ENCODE measurements around the gene PRG3. TPM values are rescaled to one million over a fixed set of nuclear protein-coding genes. Genes with fewer than 3 reads are reported as not detected.

PRG3 gene
- total and polyA plus RNA-seq, 8 donors: not detected

DNA sequence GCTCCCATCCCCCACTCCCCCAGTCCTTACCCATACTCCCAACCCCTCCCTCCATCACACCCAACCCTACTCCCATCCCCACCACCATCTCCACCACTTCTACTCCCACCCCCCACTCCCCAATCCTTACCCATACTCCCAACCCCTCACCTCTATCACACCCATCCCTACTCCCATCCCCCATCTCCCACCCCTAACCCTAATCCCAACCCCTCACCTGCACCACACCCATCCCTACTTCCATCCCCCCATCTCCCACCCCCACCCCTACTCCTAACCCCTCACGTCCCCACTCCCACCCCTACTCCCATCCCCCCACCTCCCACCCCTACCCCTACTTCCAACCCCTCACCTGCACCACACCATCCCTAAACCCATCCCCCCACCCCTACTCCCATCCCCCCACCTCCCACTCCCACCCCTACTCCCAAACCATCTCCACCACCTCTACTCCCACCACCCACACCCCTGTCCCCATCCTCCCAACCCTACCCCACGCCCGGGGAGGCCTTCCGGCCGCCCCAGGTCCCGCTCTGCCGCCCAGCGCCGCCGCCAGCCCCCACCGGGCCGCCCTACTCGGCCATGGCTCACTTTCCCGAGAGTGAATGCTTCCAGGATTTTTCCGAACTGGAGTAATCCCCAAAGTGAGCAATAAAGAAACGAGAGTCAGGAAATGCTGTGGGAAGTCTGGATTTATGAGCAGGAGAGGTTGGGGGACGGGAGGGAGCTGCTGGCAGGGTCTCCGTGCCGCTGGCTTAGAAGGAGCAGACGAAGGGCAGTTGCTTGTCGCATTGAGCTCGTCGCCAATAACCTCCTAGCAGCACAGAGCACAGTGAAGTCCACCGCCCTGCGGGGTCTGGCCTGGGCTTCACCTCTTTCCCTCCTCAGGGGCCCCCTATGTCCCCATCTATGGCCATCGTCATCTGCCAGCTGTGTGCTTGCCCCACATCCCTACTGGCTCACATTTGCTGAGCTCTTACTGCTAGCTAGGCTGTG, 4.6 kb downstream of the PRG3 start:
- TF ChIP-seq, protein P1, sequence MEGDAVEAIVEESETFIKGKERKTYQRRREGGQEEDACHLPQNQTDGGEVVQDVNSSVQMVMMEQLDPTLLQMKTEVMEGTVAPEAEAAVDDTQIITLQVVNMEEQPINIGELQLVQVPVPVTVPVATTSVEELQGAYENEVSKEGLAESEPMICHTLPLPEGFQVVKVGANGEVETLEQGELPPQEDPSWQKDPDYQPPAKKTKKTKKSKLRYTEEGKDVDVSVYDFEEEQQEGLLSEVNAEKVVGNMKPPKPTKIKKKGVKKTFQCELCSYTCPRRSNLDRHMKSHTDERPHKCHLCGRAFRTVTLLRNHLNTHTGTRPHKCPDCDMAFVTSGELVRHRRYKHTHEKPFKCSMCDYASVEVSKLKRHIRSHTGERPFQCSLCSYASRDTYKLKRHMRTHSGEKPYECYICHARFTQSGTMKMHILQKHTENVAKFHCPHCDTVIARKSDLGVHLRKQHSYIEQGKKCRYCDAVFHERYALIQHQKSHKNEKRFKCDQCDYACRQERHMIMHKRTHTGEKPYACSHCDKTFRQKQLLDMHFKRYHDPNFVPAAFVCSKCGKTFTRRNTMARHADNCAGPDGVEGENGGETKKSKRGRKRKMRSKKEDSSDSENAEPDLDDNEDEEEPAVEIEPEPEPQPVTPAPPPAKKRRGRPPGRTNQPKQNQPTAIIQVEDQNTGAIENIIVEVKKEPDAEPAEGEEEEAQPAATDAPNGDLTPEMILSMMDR (IDR thresholded peaks at IDR 0.05): no peak
- TF ChIP-seq POLR2A (IDR thresholded peaks at IDR 0.05) (no peak), EP300 (IDR thresholded peaks at IDR 0.05) (no peak), POLR2AphosphoS5 (IDR thresholded peaks at IDR 0.05) (no peak)
- Histone ChIP-seq H3K4me1 (no peaks in the 10 kb centered on the region), H3K27ac (no peak overlapping the region), H3K27me3 (peaks cover 0 to 14% (median 0%) of the 10 kb centered on the region in 3 donors), H3K36me3 (no peaks in the 10 kb centered on the region), H3K9me3 (no peaks in the 10 kb centered on the region), H3K4me3 (no peak overlapping the region)
- 64 to 74% (median 73%) methylated on average over 23 to 26 of the region's 26 CpGs for WGBS, 5 donors
- intact Hi-C loops (cut with DNase I; ENCODE audit: low total_unique reads): no loop called here
- no peak for DNase-seq

DNA sequence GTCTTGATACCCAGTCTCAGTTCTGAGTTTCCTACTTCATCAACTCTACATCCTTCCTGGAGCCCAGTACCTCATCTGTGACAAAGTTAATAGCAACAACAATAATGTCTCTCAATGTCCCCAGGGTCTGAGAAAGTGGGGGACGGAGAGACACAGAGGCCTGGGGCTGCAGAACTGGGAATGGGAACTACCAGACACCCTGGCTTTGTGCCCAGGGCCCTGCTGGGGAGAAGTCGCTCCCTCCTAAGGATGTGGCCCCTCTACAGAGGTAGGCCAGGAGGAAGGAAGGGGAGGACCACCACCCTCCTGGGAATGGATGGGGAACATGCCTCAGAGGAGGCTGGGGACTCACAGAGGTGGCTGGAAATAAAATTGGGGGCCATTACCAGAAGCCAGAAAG, 5.5 kb downstream of the PRG3 start:
- H3K4me1 ChIP-seq: no peaks in the 10 kb centered on the region
- H3K27me3 ChIP-seq: peaks cover 0 to 14% (median 0%) of the 10 kb centered on the region in 3 donors
- no peaks in the 10 kb centered on the region for H3K9me3 ChIP-seq
- 64 to 84% (median 72%) methylated on average over 2 of the region's 2 CpGs for WGBS, 5 donors
- H3K4me3 ChIP-seq: no peak overlapping the region
- TF ChIP-seq POLR2AphosphoS5 (IDR thresholded peaks at IDR 0.05) (no peak), POLR2A (IDR thresholded peaks at IDR 0.05) (no peak), EP300 (IDR thresholded peaks at IDR 0.05) (no peak)
- TF ChIP-seq, protein P1 (IDR thresholded peaks at IDR 0.05): no peak
- H3K36me3 ChIP-seq: no peaks in the 10 kb centered on the region
- DNase-seq: no peak
- H3K27ac ChIP-seq: no peak overlapping the region
- intact Hi-C loops (cut with DNase I; ENCODE audit: low total_unique reads): no loop called here

DNA sequence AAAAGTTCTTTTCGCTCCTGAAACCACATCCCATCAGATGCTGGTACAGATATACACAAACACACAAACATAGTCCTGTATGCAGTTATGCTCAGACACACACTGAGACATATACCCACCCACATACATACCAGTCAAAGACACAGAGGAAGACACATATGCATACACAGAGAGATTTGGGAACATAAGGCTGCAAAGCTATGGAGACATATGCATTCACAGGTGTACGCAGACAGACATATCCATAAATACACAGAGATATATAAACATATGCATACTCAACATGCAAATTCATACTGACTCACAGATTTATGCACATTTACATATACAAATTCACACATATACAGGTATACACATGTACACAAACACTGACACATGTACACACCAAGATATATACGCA, 6.0 kb downstream of the PRG3 start:
- no peak for TF ChIP-seq POLR2AphosphoS5 (IDR thresholded peaks at IDR 0.05)
- TF ChIP-seq, protein P1 (IDR thresholded peaks at IDR 0.05): no peak
- TF ChIP-seq POLR2A (IDR thresholded peaks at IDR 0.05): no peak
- no peak for TF ChIP-seq EP300 (IDR thresholded peaks at IDR 0.05)
- Histone ChIP-seq H3K27ac (no peak overlapping the region), H3K9me3 (no peaks in the 10 kb centered on the region), H3K36me3 (no peaks in the 10 kb centered on the region), H3K4me1 (no peaks in the 10 kb centered on the region), H3K27me3 (peaks cover 0 to 14% (median 0%) of the 10 kb centered on the region in 3 donors), H3K4me3 (no peak overlapping the region)
- WGBS, 5 donors: 91 to 97% (median 92%) methylated on average over 3 of the region's 3 CpGs
- DNase-seq: no peak
- intact Hi-C loops (cut with DNase I; ENCODE audit: low total_unique reads): no loop called here

DNA sequence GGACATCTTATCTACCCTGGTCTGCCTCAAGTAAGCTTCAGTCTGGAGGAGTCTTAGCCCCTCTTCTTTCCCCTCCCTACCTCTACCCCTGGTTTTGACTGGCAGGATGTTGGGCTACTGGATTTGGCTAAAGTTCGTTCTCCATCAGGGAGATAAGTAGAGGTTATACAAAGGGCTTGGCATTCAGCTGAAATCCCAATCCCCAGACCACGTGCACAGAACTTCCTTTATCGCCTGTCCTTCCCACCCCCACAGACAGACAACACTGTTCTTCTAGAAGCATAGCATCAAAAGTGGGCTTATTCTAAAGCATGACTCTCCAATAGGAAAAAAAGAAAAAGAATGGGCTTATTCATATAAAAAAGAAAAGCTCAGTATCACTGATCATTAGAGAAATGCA, 7.8 kb downstream of the PRG3 start:
- H3K27me3 ChIP-seq: peaks cover 0 to 14% (median 0%) of the 10 kb centered on the region in 3 donors
- H3K36me3 ChIP-seq: no peaks in the 10 kb centered on the region
- no peaks in the 10 kb centered on the region for H3K4me1 ChIP-seq
- H3K9me3 ChIP-seq: no peaks in the 10 kb centered on the region
- H3K27ac ChIP-seq: no peak overlapping the region
- 39 to 56% (median 45%) methylated on average over 3 of the region's 3 CpGs for WGBS, 5 donors
- no peak overlapping the region for H3K4me3 ChIP-seq
- intact Hi-C loops (cut with DNase I; ENCODE audit: low total_unique reads): no loop called here
- DNase-seq: no peak
- TF ChIP-seq, protein P1 (IDR thresholded peaks at IDR 0.05): no peak
- TF ChIP-seq EP300 (IDR thresholded peaks at IDR 0.05): no peak
- no peak for TF ChIP-seq POLR2AphosphoS5 (IDR thresholded peaks at IDR 0.05)
- TF ChIP-seq POLR2A (IDR thresholded peaks at IDR 0.05): no peak

Measured in stomach (tissue), 9 donors.